KMS-11 (cell line): ENCODE data around the gene DNAAF3.

Experiments
- H2AFZ ChIP-seq: fragments of 200-600 bp; sonication (generic); 2 replicates; pipeline ENCODE4 v1.6.1; 2016; ENCODE audit warnings: antibody characterized with exemption, mixed run types, low read depth
- H3K27ac ChIP-seq: fragments of 200-600 bp; sonication (generic); 2 replicates; pipeline ENCODE4 v1.6.1; 2016; ENCODE audit warnings: mild to moderate bottlenecking, mixed run types
- H3K27me3 ChIP-seq: fragments of 200-600 bp; sonication (generic); 2 replicates; pipeline ENCODE4 v1.6.1; 2017; ENCODE audit warnings: mild to moderate bottlenecking, low read depth, mixed run types, moderate library complexity; ENCODE audit not compliant: insufficient read depth
- H3K36me3 ChIP-seq: fragments of 200-600 bp; sonication (generic); 2 replicates; pipeline ENCODE4 v1.6.1; 2017; ENCODE audit warnings: mild to moderate bottlenecking, mixed run types; ENCODE audit not compliant: insufficient read depth
- H3K4me1 ChIP-seq: fragments of 200-600 bp; sonication (generic); 2 replicates; pipeline ENCODE4 v1.6.1; 2016; ENCODE audit warnings: mild to moderate bottlenecking, low read depth, mixed run types; ENCODE audit not compliant: poor library complexity, severe bottlenecking
- H3K4me2 ChIP-seq: fragments of 200-600 bp; sonication (generic); 2 replicates; pipeline ENCODE4 v1.7.0; 2016; ENCODE audit warnings: mild to moderate bottlenecking, mixed run types
- H3K4me3 ChIP-seq: fragments of 200-600 bp; sonication (generic); IDR thresholded peaks from 2 replicates; pipeline ENCODE4 v1.6.1; 2017; ENCODE audit warnings: low read depth, low read length, mixed read lengths; ENCODE audit not compliant: insufficient read depth
- H3K79me2 ChIP-seq: fragments of 200-600 bp; sonication (generic); 2 replicates; pipeline ENCODE4 v1.6.1; 2016; ENCODE audit warnings: low read depth, mixed run types; ENCODE audit not compliant: insufficient read depth
- H3K9ac ChIP-seq: fragments of 200-600 bp; sonication (generic); 2 replicates; pipeline ENCODE4 v1.6.1; 2016; ENCODE audit warnings: mild to moderate bottlenecking, mixed run types
- H4K20me1 ChIP-seq: fragments of 200-600 bp; sonication (generic); 2 replicates; pipeline ENCODE4 v1.6.1; 2016; ENCODE audit warnings: mild to moderate bottlenecking, mixed run types; ENCODE audit not compliant: insufficient read depth
- CTCF ChIP-seq: fragments of 200-600 bp; sonication (generic); conservative IDR thresholded peaks from 2 replicates; pipeline ENCODE4 v1.6.1; 2017; ENCODE audit warnings: low read depth, mild to moderate bottlenecking, antibody characterized with exemption, low read length, moderate library complexity, mixed read lengths

DNAAF3 gene

GRCh38 chr19:55109527-55110291 is 56.7 kb downstream of the DNAAF3 start:
- TF ChIP-seq CTCF = no peak
- Histone ChIP-seq H4K20me1 (no peaks in the 10 kb centered on the region), H3K27me3 (no peaks in the 10 kb centered on the region), H3K79me2 (peaks cover 16% of the 10 kb centered on the region; the same call in 1 of the 2 replicates), H3K27ac (no peak overlapping the region), H3K9ac (no peak overlapping the region), H3K4me1 (no peaks in the 10 kb centered on the region), H3K4me3 (no peak overlapping the region), H3K36me3 (no peaks in the 10 kb centered on the region), H3K4me2 (no peak overlapping the region), H2AFZ (no peak overlapping the region)
